Endothelial cell (in vitro differentiated cells): ENCODE data around the gene PHF13. TPM values are rescaled to one million over a fixed set of nuclear protein-coding genes. Genes with fewer than 3 reads are reported as not detected.
"Not testable (repeated sequence)": the region's sequence is repeated elsewhere in the genome, so short reads cannot be mapped to it uniquely, and the experiment has no call there.

Experiments used
- DNase-seq: peaks from one replicate; pipeline ENCODE4 v3.0.0; 2021; ENCODE audit warnings: low spot score
- H3K27ac Mint-ChIP-seq: one replicate; pipeline ENCODE4 v1.8.0; 2021; ENCODE audit warnings: mixed read lengths, inconsistent platforms; ENCODE audit not compliant: unreplicated experiment
- H3K27me3 Mint-ChIP-seq: one replicate; pipeline ENCODE4 v1.8.0; 2021; ENCODE audit warnings: mild to moderate bottlenecking, moderate library complexity, mixed read lengths, inconsistent platforms; ENCODE audit not compliant: unreplicated experiment
- H3K36me3 Mint-ChIP-seq: one replicate; pipeline ENCODE4 v1.8.0; 2021; ENCODE audit warnings: mild to moderate bottlenecking, low read depth, mixed read lengths, inconsistent platforms; ENCODE audit not compliant: unreplicated experiment
- H3K4me1 Mint-ChIP-seq: one replicate; pipeline ENCODE4 v1.8.0; 2021; ENCODE audit warnings: mild to moderate bottlenecking, mixed read lengths, inconsistent platforms; ENCODE audit not compliant: unreplicated experiment
- H3K4me3 Mint-ChIP-seq: one replicate; pipeline ENCODE4 v1.8.0; 2021; ENCODE audit warnings: mild to moderate bottlenecking, mixed read lengths, inconsistent platforms; ENCODE audit not compliant: unreplicated experiment
- H3K9me3 Mint-ChIP-seq: one replicate; pipeline ENCODE4 v1.8.0; 2021; ENCODE audit warnings: mixed read lengths, inconsistent platforms; ENCODE audit not compliant: unreplicated experiment
- CTCF ChIP-seq: fragments of 200-600 bp; sonication (generic); IDR thresholded peaks from one replicate; pipeline ENCODE4 v1.5.0; 2021; ENCODE audit warnings: antibody characterized with exemption; ENCODE audit not compliant: unreplicated experiment
- total RNA-seq: library from RNA; stranded (reverse); fragmentation: NEBNext Ultra II Directional; extraction: Animal tissue kit (Norgen Biotek cat#: 25700); gene quantifications from one replicate; pipeline ENCODE4 v1.2.1, GENCODE V29; 2021; ENCODE audit not compliant: unreplicated experiment

PHF13 gene
- total RNA-seq, 1 donor from 2014 or later, result 21.6 TPM

- no peak overlapping the region for H3K27ac Mint-ChIP-seq
- peaks cover 3% of the 10 kb centered on the region for H3K27me3 Mint-ChIP-seq
- no peak for TF ChIP-seq CTCF
- peaks cover 14% of the 10 kb centered on the region for H3K36me3 Mint-ChIP-seq
- H3K9me3 Mint-ChIP-seq, result peaks cover 4% of the 10 kb centered on the region
- no peaks in the 10 kb centered on the region for H3K4me1 Mint-ChIP-seq
- H3K4me3 Mint-ChIP-seq, result no peak overlapping the region
- DNase-seq, result no peak
These were observed 45.0 kb downstream of the PHF13 start for GRCh38 chr1:6658359-6659060.

GRCh38 chr1:6660415-6661049, 47.0 kb downstream of the PHF13 start:
- Mint-ChIP-seq H3K27me3 (peaks cover 6% of the 10 kb centered on the region), H3K4me3 (no peak overlapping the region), H3K27ac (no peak overlapping the region), H3K4me1 (no peaks in the 10 kb centered on the region), H3K9me3 (peaks cover 4% of the 10 kb centered on the region), H3K36me3 (peaks cover 20% of the 10 kb centered on the region)
- DNase-seq, result no peak
- no peak for TF ChIP-seq CTCF

GRCh38 chr1:6662468-6662867, 48.9 kb downstream of the PHF13 start:
- H3K4me3 Mint-ChIP-seq, H3K4me1 Mint-ChIP-seq, H3K27ac Mint-ChIP-seq, H3K27me3 Mint-ChIP-seq, H3K9me3 Mint-ChIP-seq, DNase-seq: not testable (repeated sequence)
- peaks cover 24% of the 10 kb centered on the region for H3K36me3 Mint-ChIP-seq

- no peak for TF ChIP-seq CTCF
- peaks cover 6% of the 10 kb centered on the region for H3K27me3 Mint-ChIP-seq
- peaks cover 23% of the 10 kb centered on the region for H3K36me3 Mint-ChIP-seq
- no peaks in the 10 kb centered on the region for H3K4me1 Mint-ChIP-seq
- H3K4me3 Mint-ChIP-seq, result no peak overlapping the region
- no peaks in the 10 kb centered on the region for H3K9me3 Mint-ChIP-seq
- DNase-seq, result no peak
- no peak overlapping the region for H3K27ac Mint-ChIP-seq
These were observed 53.2 kb downstream of the PHF13 start for GRCh38 chr1:6666696-6667095.

GRCh38 chr1:6667139-6667538, 53.6 kb downstream of the PHF13 start:
- Mint-ChIP-seq H3K9me3 (no peaks in the 10 kb centered on the region), H3K4me1 (no peaks in the 10 kb centered on the region), H3K27ac (no peak overlapping the region), H3K36me3 (peaks cover 23% of the 10 kb centered on the region), H3K27me3 (peaks cover 6% of the 10 kb centered on the region), H3K4me3 (no peak overlapping the region)
- no peak for TF ChIP-seq CTCF
- DNase-seq, result no peak
